Measurements from ENCODE around the gene XYLT2. TPM values are rescaled to one million over a fixed set of nuclear protein-coding genes. Genes with fewer than 3 reads are reported as not detected.

XYLT2 gene
- total RNA-seq, 2 donors from 2014 or later, result 54.1 to 65.9 TPM

DNA sequence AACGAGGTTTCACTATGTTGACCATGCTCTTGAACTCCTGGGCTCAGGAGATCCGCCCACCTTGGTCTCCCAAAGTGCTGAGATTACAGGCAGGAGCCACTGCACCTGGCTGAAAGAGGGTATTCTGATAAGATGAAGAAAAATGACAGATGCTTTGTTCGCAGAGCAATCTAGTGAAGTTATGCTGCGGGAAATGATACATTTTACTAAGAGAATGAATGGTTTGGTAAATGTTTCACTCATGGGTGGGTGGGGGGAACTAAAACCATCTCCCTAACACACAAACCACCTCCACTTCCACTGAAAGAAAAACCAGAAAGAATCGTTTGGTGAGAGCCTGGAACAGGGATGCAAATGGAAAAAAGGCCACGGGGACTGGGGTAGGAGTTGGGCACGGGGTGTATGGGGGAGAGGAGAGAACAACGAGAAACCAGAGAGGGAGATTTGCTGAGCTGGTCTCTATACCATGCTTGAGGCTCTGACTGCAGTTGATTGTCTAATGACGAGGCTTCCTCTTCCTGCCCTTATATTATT lies 19.0 kb upstream of the XYLT2 start:
- no peak overlapping the region for H3K4me3 ChIP-seq (ENCODE audit: low read length)
- H3K4me1 ChIP-seq (ENCODE audit: control insufficient read depth, insufficient read depth, low read length), result peaks cover 2% of the 10 kb centered on the region
- no peak overlapping the region for H3K27ac ChIP-seq (ENCODE audit: low read depth, low read length)
- H3K27me3 ChIP-seq (ENCODE audit: control insufficient read depth, insufficient read depth, low read length, poor library complexity, severe bottlenecking), result no peaks in the 10 kb centered on the region
- peaks cover 38% of the 10 kb centered on the region for H3K4me1 Mint-ChIP-seq
- 70 to 89% methylated on average over 2 to 8 of the region's 9 CpGs for WGBS, 2 experiments (ENCODE audit: insufficient coverage in 1 of 2, insufficient read length in 1 of 2)
- no peaks in the 10 kb centered on the region for H3K36me3 Mint-ChIP-seq (ENCODE audit: low read depth)
- H3K4me3 Mint-ChIP-seq, result no peak overlapping the region
- no peak overlapping the region for H3K27ac Mint-ChIP-seq
- peaks cover 3% of the 10 kb centered on the region for H3K27me3 Mint-ChIP-seq (ENCODE audit: insufficient read depth)
- peak; percentile 37 for DNase-seq
- no peaks in the 10 kb centered on the region for H3K9me3 Mint-ChIP-seq
- TF ChIP-seq, protein P1, sequence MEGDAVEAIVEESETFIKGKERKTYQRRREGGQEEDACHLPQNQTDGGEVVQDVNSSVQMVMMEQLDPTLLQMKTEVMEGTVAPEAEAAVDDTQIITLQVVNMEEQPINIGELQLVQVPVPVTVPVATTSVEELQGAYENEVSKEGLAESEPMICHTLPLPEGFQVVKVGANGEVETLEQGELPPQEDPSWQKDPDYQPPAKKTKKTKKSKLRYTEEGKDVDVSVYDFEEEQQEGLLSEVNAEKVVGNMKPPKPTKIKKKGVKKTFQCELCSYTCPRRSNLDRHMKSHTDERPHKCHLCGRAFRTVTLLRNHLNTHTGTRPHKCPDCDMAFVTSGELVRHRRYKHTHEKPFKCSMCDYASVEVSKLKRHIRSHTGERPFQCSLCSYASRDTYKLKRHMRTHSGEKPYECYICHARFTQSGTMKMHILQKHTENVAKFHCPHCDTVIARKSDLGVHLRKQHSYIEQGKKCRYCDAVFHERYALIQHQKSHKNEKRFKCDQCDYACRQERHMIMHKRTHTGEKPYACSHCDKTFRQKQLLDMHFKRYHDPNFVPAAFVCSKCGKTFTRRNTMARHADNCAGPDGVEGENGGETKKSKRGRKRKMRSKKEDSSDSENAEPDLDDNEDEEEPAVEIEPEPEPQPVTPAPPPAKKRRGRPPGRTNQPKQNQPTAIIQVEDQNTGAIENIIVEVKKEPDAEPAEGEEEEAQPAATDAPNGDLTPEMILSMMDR (conservative IDR thresholded peaks at IDR 0.05), result no peak
- no peak overlapping the region for H3K9ac ChIP-seq (ENCODE audit: extremely low read depth, low read length, poor library complexity, severe bottlenecking)
- no peaks in the 10 kb centered on the region for H3K9me3 ChIP-seq (ENCODE audit: control insufficient read depth, low read length)
- no peaks in the 10 kb centered on the region for H3K36me3 ChIP-seq (ENCODE audit: control insufficient read depth, insufficient read depth, low read length)

DNA sequence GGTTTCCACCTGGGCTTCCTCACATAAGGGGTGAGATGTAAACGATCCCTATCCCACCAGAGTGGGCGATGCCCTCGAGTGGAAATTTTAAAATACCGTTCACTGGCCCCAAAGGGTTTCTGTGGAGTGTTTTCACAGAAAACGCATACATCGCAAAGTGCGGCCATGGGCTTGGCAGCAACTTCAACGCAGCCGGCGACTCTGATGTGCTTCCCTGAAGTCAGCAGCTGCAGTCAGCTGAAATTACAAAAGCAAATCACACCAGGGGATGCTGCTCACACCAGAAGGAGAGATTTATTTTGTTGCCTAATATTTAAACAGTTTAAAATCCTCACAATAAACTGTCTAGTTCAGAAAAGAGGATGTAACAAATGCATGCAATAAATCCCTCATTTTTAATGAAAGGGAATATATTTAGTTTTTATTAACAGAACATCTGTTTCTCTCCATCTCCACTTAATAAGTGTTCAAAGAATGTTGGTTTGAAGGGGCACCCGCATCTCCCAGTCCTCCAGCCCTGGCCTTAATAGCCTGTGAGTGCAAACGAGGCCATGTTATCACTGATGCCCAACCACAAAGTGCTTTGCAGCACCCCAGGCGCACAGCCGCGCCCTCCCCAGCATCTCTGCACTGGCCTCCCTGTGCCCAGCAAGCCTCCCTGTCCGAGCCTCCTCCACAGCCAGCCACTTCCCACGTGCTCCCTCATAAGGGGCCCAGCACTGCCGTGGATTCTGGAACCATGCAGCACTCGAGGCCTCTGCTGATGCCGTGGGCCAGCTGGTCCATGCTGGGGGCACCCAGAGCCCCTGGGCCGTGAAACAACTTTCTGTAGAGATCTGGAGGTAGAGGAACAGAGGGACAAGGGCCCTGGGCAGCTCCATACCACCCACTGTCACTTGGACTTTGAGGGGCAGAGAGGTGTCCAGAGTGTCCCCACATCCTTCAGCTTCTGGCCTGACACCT lies 17.3 kb upstream of the XYLT2 start:
- H3K9me3 ChIP-seq (ENCODE audit: control insufficient read depth, low read length), result no peaks in the 10 kb centered on the region
- H3K9ac ChIP-seq (ENCODE audit: extremely low read depth, low read length, poor library complexity, severe bottlenecking), result no peak overlapping the region
- 90% methylated on average over 10 to 21 of the region's 21 CpGs for WGBS, 2 experiments (ENCODE audit: insufficient coverage in 1 of 2, insufficient read length in 1 of 2)
- H3K4me1 ChIP-seq (ENCODE audit: control insufficient read depth, insufficient read depth, low read length), result peaks cover 5% of the 10 kb centered on the region
- peaks cover 3% of the 10 kb centered on the region for H3K27me3 Mint-ChIP-seq (ENCODE audit: insufficient read depth)
- no peaks in the 10 kb centered on the region for H3K27me3 ChIP-seq (ENCODE audit: control insufficient read depth, insufficient read depth, low read length, poor library complexity, severe bottlenecking)
- no peaks in the 10 kb centered on the region for H3K36me3 ChIP-seq (ENCODE audit: control insufficient read depth, insufficient read depth, low read length)
- no peak overlapping the region for H3K4me3 ChIP-seq (ENCODE audit: low read length)
- no peaks in the 10 kb centered on the region for H3K9me3 Mint-ChIP-seq
- no peaks in the 10 kb centered on the region for H3K36me3 Mint-ChIP-seq (ENCODE audit: low read depth)
- DNase-seq, result peak; percentile 42
- TF ChIP-seq, protein P1 (conservative IDR thresholded peaks at IDR 0.05), result no peak
- no peak overlapping the region for H3K27ac ChIP-seq (ENCODE audit: low read depth, low read length)
- no peak overlapping the region for H3K27ac Mint-ChIP-seq
- no peak overlapping the region for H3K4me3 Mint-ChIP-seq
- peaks cover 37% of the 10 kb centered on the region for H3K4me1 Mint-ChIP-seq

DNA sequence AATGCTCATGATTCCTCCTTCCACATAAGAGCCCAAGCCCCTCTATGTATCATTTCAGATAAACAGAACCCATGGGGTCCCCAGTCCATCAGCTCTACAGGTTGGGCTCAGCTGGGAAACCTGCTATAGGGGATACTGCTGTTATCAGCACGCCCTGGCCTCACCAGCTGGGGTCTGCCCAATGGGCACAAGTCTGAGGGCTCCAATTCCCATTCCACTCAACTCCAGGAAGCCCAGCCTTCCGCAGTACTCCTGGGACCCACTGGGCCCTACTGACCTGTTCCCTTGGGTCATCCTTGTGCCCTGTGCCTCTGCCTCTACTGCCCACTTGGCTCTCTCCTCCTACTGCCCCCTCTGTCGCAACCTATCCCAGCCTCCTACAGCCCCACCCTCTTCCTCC lies 16.2 kb upstream of the XYLT2 start:
- DNase-seq, result no peak
- TF ChIP-seq, protein P1 (conservative IDR thresholded peaks at IDR 0.05), result no peak
- Mint-ChIP-seq H3K4me1 (peaks cover 28% of the 10 kb centered on the region), H3K4me3 (no peak overlapping the region), H3K36me3 (ENCODE audit: low read depth) (no peaks in the 10 kb centered on the region), H3K27me3 (ENCODE audit: insufficient read depth) (peaks cover 3% of the 10 kb centered on the region), H3K9me3 (no peaks in the 10 kb centered on the region), H3K27ac (no peak overlapping the region)
- H3K4me1 ChIP-seq (ENCODE audit: control insufficient read depth, insufficient read depth, low read length), result peaks cover 5% of the 10 kb centered on the region
- no peaks in the 10 kb centered on the region for H3K36me3 ChIP-seq (ENCODE audit: control insufficient read depth, insufficient read depth, low read length)
- no peak overlapping the region for H3K9ac ChIP-seq (ENCODE audit: extremely low read depth, low read length, poor library complexity, severe bottlenecking)
- H3K27ac ChIP-seq (ENCODE audit: low read depth, low read length), result no peak overlapping the region
- no peaks in the 10 kb centered on the region for H3K27me3 ChIP-seq (ENCODE audit: control insufficient read depth, insufficient read depth, low read length, poor library complexity, severe bottlenecking)
- 92 to 93% methylated on average over 2 to 3 of the region's 3 CpGs for WGBS, 2 experiments (ENCODE audit: insufficient coverage in 1 of 2, insufficient read length in 1 of 2)
- no peaks in the 10 kb centered on the region for H3K9me3 ChIP-seq (ENCODE audit: control insufficient read depth, low read length)
- H3K4me3 ChIP-seq (ENCODE audit: low read length), result no peak overlapping the region

Measured in endodermal cell (in vitro differentiated cells).